ENCODE data around the gene NINJ2. TPM values are rescaled to one million over a fixed set of nuclear protein-coding genes. Genes with fewer than 3 reads are reported as not detected.

NINJ2 gene
- total and polyA plus RNA-seq, 3 donors from 2014 or later, result 9.2 to 17.3 (median 11.2) TPM

- TF ChIP-seq CTCF (IDR thresholded peaks at IDR 0.05) (no peak), POLR2A (IDR thresholded peaks at IDR 0.05) (no peak)
- intact Hi-C loops (cut with DNase I; ENCODE audit: low total_unique reads), result no loop called here
- Histone ChIP-seq H3K4me3 (no peak overlapping the region), H3K4me1 (peaks cover 11% of the 10 kb centered on the region), H3K27ac (peak overlapping the region; percentile 8 to 46), H3K9me3 (no peaks in the 10 kb centered on the region), H3K36me3 (ENCODE audit: low read depth, missing control alignments) (no peaks in the 10 kb centered on the region), H3K27me3 (no peaks in the 10 kb centered on the region)
- DNase-seq, result no peak
- WGBS, 2 donors, result 89 to 95% methylated on average over 4 to 5 of the region's 5 CpGs
These were observed 1.5 kb upstream of the NINJ2 start for GRCh38 chr12:664779-665092.

DNA sequence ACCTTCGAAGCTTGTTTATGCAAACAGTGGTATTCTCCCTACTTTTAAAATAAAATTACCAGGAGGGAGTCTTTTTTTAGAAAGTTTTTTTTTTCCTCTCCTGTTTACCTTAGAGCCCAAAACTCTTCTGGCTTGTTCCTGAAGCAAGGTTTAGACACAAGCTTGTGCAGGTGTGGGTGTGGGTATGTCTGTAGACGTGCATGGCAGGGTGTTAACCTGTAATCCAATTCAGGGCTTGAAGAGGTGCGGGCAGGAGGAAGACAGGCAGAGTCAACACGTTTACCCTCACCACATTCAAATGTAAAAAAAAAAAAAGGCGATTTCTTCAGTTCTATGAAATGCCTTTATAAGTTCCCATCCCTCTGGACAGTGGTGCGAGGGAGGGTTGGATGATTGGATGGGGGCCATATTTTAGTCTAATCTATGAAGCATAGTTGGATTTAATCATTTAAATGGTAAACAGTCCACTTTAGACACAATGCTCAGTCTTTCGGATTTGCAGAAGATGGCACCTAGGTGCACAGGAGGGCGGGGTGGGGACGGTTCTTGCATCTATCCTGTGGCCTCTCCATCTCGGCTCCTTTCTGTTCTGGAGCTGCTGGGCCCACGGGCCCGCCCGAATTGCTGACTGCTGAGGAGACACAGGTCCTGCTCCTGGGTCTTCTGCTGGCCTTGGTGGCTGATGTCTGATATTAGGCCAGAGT is 982 bp upstream of the NINJ2 start:
- H3K9me3 ChIP-seq, result no peaks in the 10 kb centered on the region
- no peak for TF ChIP-seq POLR2A (IDR thresholded peaks at IDR 0.05)
- no peak for TF ChIP-seq CTCF (IDR thresholded peaks at IDR 0.05)
- no peak for DNase-seq
- no peaks in the 10 kb centered on the region for H3K36me3 ChIP-seq (ENCODE audit: low read depth, missing control alignments)
- WGBS, 2 donors, result 76 to 89% methylated on average over 13 of the region's 13 CpGs
- H3K4me1 ChIP-seq, result peaks cover 11% of the 10 kb centered on the region
- intact Hi-C loops (cut with DNase I; ENCODE audit: low total_unique reads), result no loop called here
- H3K27ac ChIP-seq, result peak overlapping the region; percentile 8 to 46
- H3K27me3 ChIP-seq, result no peaks in the 10 kb centered on the region
- no peak overlapping the region for H3K4me3 ChIP-seq

DNA sequence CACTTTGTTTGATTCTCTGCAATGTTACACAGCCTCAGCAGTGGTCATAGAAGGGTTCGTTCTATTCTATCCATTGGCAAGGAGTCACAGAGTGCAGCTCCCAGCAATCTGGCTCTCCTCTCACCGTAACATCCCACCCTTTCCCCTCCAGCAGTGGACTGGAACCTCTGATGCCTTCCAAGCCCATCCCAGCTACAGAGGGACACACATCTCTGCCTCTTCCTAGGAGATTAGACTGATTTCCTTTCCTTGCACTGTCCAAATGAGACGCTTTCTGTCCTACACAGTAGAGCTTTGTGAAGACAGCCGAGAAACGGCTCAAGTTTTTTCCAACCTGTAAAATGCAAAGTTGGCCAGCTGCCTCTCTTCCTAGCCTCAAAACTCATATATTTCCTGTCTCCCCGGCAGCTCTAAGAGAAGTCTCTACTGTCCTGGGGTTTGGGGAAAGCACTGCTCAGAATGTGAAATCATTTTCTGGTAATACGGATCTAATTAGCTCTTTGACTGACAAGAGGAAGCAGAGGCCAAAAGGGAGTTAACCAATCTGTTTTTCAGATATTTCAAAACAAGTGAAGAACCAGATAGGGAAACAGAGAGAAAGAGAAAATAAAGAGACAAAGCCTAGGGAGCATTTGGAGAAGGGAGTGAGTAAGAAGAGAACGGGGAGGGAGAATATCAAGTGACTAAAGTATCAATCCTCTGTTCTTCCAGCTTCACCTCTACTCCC is 516 bp downstream of the NINJ2 start:
- H3K4me1 ChIP-seq, result peaks cover 11% of the 10 kb centered on the region
- DNase-seq, result no peak
- H3K36me3 ChIP-seq (ENCODE audit: low read depth, missing control alignments), result no peaks in the 10 kb centered on the region
- no peak overlapping the region for H3K4me3 ChIP-seq
- H3K27ac ChIP-seq, result peak overlapping the region; percentile 46 to 71
- TF ChIP-seq CTCF (IDR thresholded peaks at IDR 0.05), result no peak
- no peak for TF ChIP-seq POLR2A (IDR thresholded peaks at IDR 0.05)
- intact Hi-C loops (cut with DNase I; ENCODE audit: low total_unique reads), result no loop called here
- WGBS, 2 donors, result 17 to 38% methylated on average over 8 of the region's 8 CpGs
- H3K27me3 ChIP-seq, result no peaks in the 10 kb centered on the region
- no peaks in the 10 kb centered on the region for H3K9me3 ChIP-seq

DNA sequence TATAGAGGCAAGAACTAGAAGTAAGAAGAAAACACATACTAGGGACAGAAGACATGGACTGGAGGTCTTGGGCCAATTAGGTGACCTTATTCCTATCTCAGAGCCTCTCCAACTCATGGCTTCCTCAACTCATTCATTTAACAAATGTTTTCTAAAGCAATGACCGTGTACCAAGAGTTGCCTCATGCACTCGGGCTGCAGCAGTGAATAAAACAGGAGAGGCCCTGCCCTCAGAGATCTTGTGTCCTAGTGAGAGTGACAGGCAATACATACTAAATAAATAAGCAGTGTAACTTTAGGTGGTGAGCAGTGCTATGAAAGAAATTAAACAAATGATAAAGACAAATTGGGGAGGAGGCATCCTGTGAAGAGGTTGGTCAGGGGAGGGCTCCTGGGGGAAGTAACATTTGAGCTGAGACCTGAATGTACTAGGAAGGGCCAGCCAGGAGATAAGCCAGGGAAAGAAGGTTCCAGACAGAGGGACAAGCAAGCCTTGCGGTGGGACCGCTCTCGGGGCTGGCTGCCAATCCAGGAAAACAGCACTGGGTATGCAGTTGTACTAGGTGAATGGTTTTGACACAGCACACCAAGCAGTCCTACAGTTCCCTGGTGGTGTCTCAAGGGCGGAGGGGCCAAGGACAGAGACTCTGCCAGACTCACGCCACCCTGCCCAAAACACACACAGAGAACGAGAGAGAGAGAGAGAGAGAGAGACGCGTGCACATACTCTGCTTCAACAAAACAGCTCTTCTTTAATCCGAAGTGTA is 1.3 kb downstream of the NINJ2 start:
- intact Hi-C loops (cut with DNase I; ENCODE audit: low total_unique reads), result no loop called here
- no peak overlapping the region for H3K4me3 ChIP-seq
- TF ChIP-seq CTCF (IDR thresholded peaks at IDR 0.05) (no peak), POLR2A (IDR thresholded peaks at IDR 0.05) (no peak)
- WGBS, 2 donors, result 33 to 40% methylated on average over 11 of the region's 11 CpGs
- H3K27ac ChIP-seq, result peak overlapping the region; percentile 46 to 71
- no peaks in the 10 kb centered on the region for H3K36me3 ChIP-seq (ENCODE audit: low read depth, missing control alignments)
- peaks cover 11% of the 10 kb centered on the region for H3K4me1 ChIP-seq
- no peaks in the 10 kb centered on the region for H3K27me3 ChIP-seq
- no peaks in the 10 kb centered on the region for H3K9me3 ChIP-seq
- peak; percentile 60 for DNase-seq
